ENCODE measurements around the gene FHOD3.
"Not testable (repeated sequence)": the region's sequence is repeated elsewhere in the genome, so short reads cannot be mapped to it uniquely, and the experiment has no call there.

The FHOD3 gene

GRCh38 chr18:36352384-36352783, 54.9 kb downstream of the FHOD3 start:
- DNase-seq: no peak

- DNase-seq: no peak
These were observed 57.5 kb downstream of the FHOD3 start for GRCh38 chr18:36354989-36355388.

- no peak for DNase-seq
These were observed 58.0 kb downstream of the FHOD3 start for GRCh38 chr18:36355511-36355910.

- DNase-seq: not testable (repeated sequence)
These were observed 59.2 kb downstream of the FHOD3 start for GRCh38 chr18:36356741-36357140.

GRCh38 chr18:36358141-36358540, 60.6 kb downstream of the FHOD3 start:
- no peak for DNase-seq

- no peak for DNase-seq
These were observed 62.9 kb downstream of the FHOD3 start for GRCh38 chr18:36360256-36360909.

- DNase-seq: no peak
These were observed 67.6 kb downstream of the FHOD3 start for GRCh38 chr18:36364911-36365624.

GRCh38 chr18:36365836-36366775, 68.6 kb downstream of the FHOD3 start:
- DNase-seq: no peak

GRCh38 chr18:36366994-36367839, 69.7 kb downstream of the FHOD3 start:
- DNase-seq: no peak

- no peak for DNase-seq
These were observed 71.4 kb downstream of the FHOD3 start for GRCh38 chr18:36368889-36369288.

GRCh38 chr18:36372903-36373311, 75.4 kb downstream of the FHOD3 start:
- DNase-seq: no peak

GRCh38 chr18:36374262-36374661, 76.7 kb downstream of the FHOD3 start:
- no peak for DNase-seq

- no peak for DNase-seq
These were observed 77.6 kb downstream of the FHOD3 start for GRCh38 chr18:36375118-36375517.

GRCh38 chr18:36376361-36376760, 78.8 kb downstream of the FHOD3 start:
- DNase-seq: no peak

- DNase-seq: no peak
These were observed 80.1 kb downstream of the FHOD3 start for GRCh38 chr18:36377626-36378025.

GRCh38 chr18:36378205-36378604, 80.7 kb downstream of the FHOD3 start:
- no peak for DNase-seq

GRCh38 chr18:36379435-36379984, 82.0 kb downstream of the FHOD3 start:
- no peak for DNase-seq

GRCh38 chr18:36380173-36380827, 82.8 kb downstream of the FHOD3 start:
- DNase-seq: no peak

- no peak for DNase-seq
These were observed 83.6 kb downstream of the FHOD3 start for GRCh38 chr18:36381075-36381474.

- no peak for DNase-seq
These were observed 85.3 kb downstream of the FHOD3 start for GRCh38 chr18:36382854-36383253.

GRCh38 chr18:36386150-36386920, 88.8 kb downstream of the FHOD3 start:
- DNase-seq: no peak
